Thoracic aorta (tissue), 2 donors: ENCODE results near the gene TOMM20. TPM values are rescaled to one million over a fixed set of nuclear protein-coding genes. Genes with fewer than 3 reads are reported as not detected.

Experiments used
- ATAC-seq: fragments of 150-250 bp; one replicate; pipeline ENCODE4 v1.8.0; 2017; ENCODE audit warnings: low read depth; ENCODE audit not compliant: insufficient number of reproducible peaks, low FRiP score
- DNase-seq: peaks from one replicate; pipeline ENCODE4 v3.0.0-alpha.2; 2020; ENCODE audit warnings: low spot score
- H3K27ac ChIP-seq, 2 donors: fragments of 200-600 bp; sonication (generic); 1 replicate in 1 of 2; 2 replicates in 1 of 2; pipeline ENCODE4 v1.5.1; 2016; ENCODE audit warnings: mild to moderate bottlenecking in 2 of 2, moderate library complexity in 2 of 2
- H3K27me3 ChIP-seq: fragments of 200-600 bp; sonication (generic); replicated peaks from 2 replicates; pipeline ENCODE4 v1.6.0; 2016; ENCODE audit warnings: mild to moderate bottlenecking; ENCODE audit not compliant: insufficient read depth
- H3K36me3 ChIP-seq: fragments of 200-600 bp; sonication (generic); one replicate; pipeline ENCODE4 v1.5.1; 2016
- H3K4me1 ChIP-seq, 2 donors: fragments of 200-600 bp; sonication (generic); 1 replicate in 1 of 2; 2 replicates in 1 of 2; pipeline versions ENCODE4 v1.5.1 to v1.6.0; 2016; ENCODE audit warnings: low read depth in 2 of 2, mild to moderate bottlenecking in 1 of 2; ENCODE audit not compliant: control insufficient read depth in 1 of 2
- H3K4me3 ChIP-seq: fragments of 200-600 bp; sonication (generic); 2 replicates; pipeline ENCODE4 v1.5.1; 2016; ENCODE audit warnings: mild to moderate bottlenecking
- H3K9me3 ChIP-seq: fragments of 200-600 bp; sonication (generic); 2 replicates; pipeline ENCODE4 v1.5.1; 2016
- total RNA-seq, 2 donors: library from RNA; depleted of rRNA; stranded (reverse); fragments of >200 nt; gene quantifications; one replicate each; pipeline versions ENCODE4 v1.1.0 to v1.2.3, GENCODE V29; 2016
- TF ChIP-seq, protein P1 (sequence below): fragments of 200-600 bp; sonication (generic); IDR thresholded peaks from one replicate; pipeline ENCODE4 v1.5.1; 2019; ENCODE audit warnings: antibody characterized with exemption

The TOMM20 gene
- total RNA-seq, 2 donors from 2014 or later, result 59.0 to 101 TPM

DNA sequence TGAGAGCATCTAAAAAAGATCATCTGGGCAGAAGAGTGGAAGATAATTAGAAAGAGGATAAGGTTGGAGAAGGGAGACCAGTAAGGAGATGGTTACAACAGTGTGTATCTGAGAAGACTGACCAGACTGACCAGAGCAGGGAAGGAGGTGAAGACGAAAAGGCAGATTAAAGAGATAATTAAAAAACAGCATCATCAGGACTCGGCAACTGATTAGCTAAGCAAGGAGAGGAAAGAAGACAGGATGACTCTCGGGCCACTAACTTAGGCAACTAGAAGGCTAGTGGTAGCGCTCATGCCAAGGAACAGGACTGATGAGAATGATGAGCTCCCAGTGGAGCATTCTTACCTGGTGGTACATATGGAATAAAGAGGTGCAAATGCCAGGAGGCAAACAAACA is 28.5 kb upstream of the TOMM20 start:
- H3K27me3 ChIP-seq, result no peaks in the 10 kb centered on the region
- DNase-seq (no peak), ATAC-seq (no peak)
- peaks cover 12 to 46% of the 10 kb centered on the region in 2 donors for H3K4me1 ChIP-seq
- TF ChIP-seq, protein P1, sequence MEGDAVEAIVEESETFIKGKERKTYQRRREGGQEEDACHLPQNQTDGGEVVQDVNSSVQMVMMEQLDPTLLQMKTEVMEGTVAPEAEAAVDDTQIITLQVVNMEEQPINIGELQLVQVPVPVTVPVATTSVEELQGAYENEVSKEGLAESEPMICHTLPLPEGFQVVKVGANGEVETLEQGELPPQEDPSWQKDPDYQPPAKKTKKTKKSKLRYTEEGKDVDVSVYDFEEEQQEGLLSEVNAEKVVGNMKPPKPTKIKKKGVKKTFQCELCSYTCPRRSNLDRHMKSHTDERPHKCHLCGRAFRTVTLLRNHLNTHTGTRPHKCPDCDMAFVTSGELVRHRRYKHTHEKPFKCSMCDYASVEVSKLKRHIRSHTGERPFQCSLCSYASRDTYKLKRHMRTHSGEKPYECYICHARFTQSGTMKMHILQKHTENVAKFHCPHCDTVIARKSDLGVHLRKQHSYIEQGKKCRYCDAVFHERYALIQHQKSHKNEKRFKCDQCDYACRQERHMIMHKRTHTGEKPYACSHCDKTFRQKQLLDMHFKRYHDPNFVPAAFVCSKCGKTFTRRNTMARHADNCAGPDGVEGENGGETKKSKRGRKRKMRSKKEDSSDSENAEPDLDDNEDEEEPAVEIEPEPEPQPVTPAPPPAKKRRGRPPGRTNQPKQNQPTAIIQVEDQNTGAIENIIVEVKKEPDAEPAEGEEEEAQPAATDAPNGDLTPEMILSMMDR, result no peak
- no peak overlapping the region for H3K4me3 ChIP-seq
- H3K27ac ChIP-seq, result no peak overlapping the region
- no peaks in the 10 kb centered on the region for H3K9me3 ChIP-seq
- H3K36me3 ChIP-seq, result peaks cover 20% of the 10 kb centered on the region

GRCh38 chr1:235156740-235157139 is 28.1 kb upstream of the TOMM20 start:
- TF ChIP-seq, protein P1, result no peak
- Histone ChIP-seq H3K36me3 (peaks cover 23% of the 10 kb centered on the region), H3K27ac (no peak overlapping the region), H3K4me3 (no peak overlapping the region), H3K4me1 (peaks cover 12 to 42% of the 10 kb centered on the region in 2 donors), H3K27me3 (no peaks in the 10 kb centered on the region), H3K9me3 (no peaks in the 10 kb centered on the region)
- DNase-seq (no peak), ATAC-seq (no peak)

GRCh38 chr1:235156265-235156664 is 27.6 kb upstream of the TOMM20 start:
- peaks cover 27% of the 10 kb centered on the region for H3K36me3 ChIP-seq
- H3K27ac ChIP-seq, result no peak overlapping the region
- peaks cover 12 to 40% of the 10 kb centered on the region in 2 donors for H3K4me1 ChIP-seq
- TF ChIP-seq, protein P1, result no peak
- no peaks in the 10 kb centered on the region for H3K27me3 ChIP-seq
- H3K4me3 ChIP-seq, result no peak overlapping the region
- ATAC-seq, result no peak
- DNase-seq, result no peak
- no peaks in the 10 kb centered on the region for H3K9me3 ChIP-seq

DNA sequence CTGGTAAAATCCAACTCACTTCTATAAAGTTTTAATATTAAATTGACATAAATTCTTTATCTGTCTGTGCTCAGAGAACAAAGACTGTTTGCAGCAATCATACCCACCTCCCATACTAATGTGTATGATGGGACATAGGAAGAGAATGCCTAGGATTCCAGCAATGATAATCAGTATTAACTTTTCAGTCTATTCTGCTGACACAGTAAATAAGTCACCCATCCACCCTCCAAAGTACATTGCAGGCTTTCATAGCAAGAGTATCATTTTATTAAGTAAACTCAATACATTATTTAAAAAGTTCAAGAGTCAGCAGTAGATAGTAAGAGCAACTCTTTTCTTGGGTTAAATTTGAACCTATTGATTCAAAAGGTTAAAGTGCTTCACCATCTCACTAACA is 23.6 kb upstream of the TOMM20 start:
- TF ChIP-seq, protein P1, result no peak
- Histone ChIP-seq H3K36me3 (peaks cover 47% of the 10 kb centered on the region), H3K9me3 (no peaks in the 10 kb centered on the region), H3K4me1 (peaks cover 0 to 10% of the 10 kb centered on the region in 2 donors), H3K27ac (no peak overlapping the region), H3K4me3 (no peak overlapping the region), H3K27me3 (no peaks in the 10 kb centered on the region)
- no peak for ATAC-seq
- no peak for DNase-seq

GRCh38 chr1:235151033-235151432 is 22.4 kb upstream of the TOMM20 start:
- Histone ChIP-seq H3K4me1 (no peaks in the 10 kb centered on the region), H3K27me3 (no peaks in the 10 kb centered on the region), H3K36me3 (peaks cover 46% of the 10 kb centered on the region), H3K4me3 (no peak overlapping the region), H3K27ac (no peak overlapping the region), H3K9me3 (no peaks in the 10 kb centered on the region)
- TF ChIP-seq, protein P1, result no peak
- ATAC-seq (no peak), DNase-seq (no peak)
